ENCODE data around the gene ERCC4.
A peak's percentile ranks its signal among the peaks of the same experiment; 100 is the strongest.
"Not testable (repeated sequence)": the region's sequence is repeated elsewhere in the genome, so short reads cannot be mapped to it uniquely, and the experiment has no call there.

The ERCC4 gene

DNA sequence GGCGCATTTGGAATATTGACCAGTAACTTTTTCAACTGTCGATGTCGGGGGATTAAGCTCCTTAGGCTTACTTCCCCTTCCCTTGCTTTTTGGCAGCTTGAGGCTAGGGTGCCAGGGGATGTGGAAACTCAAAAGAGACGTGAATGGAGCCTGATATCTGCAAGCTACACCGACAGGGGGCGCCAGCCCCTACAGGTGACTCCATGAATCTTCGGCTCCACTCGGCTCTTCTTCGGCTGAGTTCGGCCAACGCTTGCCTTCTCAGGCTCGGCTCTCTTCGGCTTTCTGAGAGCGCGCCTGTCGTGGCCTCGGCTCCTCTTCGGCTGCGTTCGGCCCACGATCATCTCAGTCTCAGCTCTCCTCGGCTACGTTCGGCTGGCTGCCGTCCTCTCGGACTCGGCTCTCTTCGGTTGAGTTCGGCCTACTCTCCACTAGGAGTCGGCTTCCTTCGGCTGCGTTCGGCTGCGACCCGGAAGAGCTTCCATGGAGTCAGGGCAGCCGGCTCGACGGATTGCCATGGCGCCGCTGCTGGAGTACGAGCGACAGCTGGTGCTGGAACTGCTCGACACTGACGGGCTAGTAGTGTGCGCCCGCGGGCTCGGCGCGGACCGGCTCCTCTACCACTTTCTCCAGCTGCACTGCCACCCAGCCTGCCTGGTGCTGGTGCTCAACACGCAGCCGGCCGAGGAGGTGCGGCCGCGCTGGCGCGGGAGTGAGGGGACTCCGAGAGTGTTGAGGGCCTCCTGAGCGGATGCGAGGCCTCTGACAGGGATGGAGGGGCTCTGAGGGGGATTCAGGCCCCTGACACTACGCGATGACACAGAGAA, at the start of gene ERCC4:
ERCC4 (plus strand) TSS at position 472 of the 827 bp plus-strand sequence; CDS start at position 484, 12 bp downstream.
- DNase-seq (ENCODE audit: low spot score): peak; percentile 99

DNA sequence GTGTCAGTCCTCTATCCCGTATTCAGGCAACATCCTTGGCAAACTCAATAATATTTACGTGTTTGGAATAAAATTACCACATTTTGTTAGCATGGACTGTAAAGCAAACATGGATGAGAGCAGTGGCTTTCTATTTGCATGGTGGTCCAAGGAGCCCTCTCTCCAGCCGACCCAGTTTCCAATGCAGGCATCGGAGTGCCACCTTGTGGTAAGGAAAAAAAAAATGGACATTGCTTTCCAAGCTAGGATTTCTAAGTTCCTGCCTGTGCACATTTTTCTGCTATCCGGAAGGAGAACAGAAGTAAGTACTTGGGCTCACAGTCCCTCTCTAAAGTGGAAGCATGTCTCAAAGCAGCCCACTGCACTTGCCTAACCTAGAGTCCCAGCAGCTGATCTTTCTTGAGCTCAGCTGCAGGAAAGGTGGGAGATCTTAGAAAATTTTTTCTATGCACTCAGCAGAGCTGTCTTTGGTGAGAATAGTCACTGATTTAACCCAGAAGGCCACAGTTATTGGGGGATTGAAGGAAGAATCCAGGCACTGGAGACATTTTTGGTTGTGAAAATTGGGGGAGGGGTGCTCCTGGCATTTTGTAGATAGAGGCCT, 46.0 kb upstream of the ERCC4 start:
- DNase-seq (ENCODE audit: low spot score): no peak

DNA sequence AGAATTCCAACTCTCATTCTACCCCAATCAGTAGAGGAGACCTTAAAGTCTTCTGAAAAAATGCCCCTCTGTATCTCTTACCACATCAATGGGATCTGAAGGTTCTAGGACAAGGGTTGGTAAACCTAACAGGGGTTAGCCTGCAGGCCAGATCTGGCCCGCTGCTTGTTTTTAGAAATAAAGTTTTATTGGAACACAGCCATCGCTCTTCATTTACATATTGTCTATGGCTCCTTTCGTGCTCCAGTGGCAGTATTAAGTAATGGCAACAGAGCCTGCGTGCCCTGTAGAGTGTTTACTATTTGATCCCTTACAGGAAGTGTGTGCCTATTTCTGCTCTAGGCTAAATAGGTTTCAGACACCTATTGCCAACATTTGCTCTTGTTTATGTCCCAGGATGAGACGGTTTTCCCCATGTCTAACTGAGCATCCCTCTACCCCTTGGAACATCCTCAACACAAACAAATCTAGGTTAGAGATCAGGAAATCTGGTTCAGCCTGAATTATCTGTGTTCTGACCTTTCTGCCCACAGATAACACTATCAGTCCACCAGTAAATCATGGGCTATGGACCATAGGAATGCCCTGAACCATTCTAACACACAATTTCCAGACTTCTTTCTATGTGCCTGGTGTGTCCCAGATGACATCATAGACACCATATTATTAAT, 44.2 kb upstream of the ERCC4 start:
- DNase-seq (ENCODE audit: low spot score): no peak

DNA sequence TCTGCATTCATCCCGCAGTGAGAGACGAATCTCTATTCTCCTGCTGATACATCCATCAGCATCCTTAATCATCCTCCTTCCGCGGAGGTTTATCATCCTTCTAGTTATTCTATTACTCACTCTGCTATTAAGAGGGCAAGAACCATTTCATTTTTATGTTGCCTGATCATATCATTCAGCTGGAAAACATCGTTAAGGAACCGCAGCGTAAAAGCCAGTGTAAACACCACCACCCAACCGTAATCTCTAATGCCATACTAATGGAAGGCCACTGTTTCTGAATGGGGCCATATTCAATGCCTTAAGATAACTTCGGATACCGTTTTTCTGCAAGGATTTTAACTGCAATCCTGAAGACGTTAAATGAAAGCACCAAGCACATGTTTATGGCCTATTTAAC, 36.7 kb upstream of the ERCC4 start:
- DNase-seq (ENCODE audit: low spot score): no peak

DNA sequence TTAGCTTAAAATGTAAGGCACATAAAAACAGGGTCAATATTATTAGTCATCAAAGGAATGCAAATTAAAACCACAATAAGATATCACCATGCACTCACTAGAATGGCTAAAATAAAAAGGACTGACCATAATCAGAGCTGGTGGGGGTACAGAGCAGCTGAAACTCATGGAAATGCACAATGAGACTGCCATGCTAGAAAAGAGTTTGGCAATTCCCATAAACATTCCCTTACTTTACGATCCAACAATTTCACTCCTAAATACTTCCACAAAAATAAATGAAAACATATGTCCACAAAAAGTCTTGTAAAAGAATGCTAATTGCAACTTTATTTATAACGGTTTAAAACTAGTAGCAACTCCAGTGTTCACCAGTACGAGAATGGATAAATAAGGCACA, 36.1 kb upstream of the ERCC4 start:
- DNase-seq (ENCODE audit: low spot score): no peak

DNA sequence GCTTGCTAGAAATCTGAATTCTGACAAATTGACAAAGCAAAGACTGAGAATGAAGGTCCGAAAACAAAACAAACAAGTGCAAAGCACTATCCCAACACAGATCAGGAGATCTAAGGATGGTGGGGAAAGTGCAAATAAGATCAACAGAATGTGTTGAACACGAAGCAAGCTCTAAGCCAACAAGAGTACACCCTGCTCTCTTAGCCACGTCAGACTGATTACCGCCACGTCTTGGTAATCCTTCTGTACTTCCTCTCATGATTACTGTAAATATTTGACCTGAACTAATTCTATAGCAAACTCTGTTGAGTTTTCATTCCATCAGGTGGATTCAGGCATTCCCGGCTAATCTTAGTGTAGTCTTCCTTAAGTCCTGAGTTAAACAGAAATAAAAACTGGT, 34.3 kb upstream of the ERCC4 start:
- no peak for DNase-seq (ENCODE audit: low spot score)

DNA sequence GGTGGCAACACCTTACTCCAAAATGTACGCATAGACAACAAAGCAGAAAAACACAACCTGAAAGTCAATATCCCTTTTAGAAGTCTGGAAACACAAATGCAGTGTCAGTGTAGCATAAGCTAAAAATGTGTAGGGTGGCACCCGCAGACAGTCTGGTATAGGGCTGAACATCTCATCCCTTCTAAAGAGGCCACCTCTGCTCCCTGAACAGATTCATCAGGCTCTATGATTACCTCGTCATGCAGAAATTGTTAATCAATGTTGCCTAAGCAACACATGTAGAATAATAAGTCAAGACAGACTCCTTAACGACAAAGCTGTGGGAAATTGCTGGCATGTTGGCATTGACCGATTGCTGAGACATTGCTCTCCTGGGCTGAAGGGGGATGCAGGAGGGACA, 33.3 kb upstream of the ERCC4 start:
- no peak for DNase-seq (ENCODE audit: low spot score)

DNA sequence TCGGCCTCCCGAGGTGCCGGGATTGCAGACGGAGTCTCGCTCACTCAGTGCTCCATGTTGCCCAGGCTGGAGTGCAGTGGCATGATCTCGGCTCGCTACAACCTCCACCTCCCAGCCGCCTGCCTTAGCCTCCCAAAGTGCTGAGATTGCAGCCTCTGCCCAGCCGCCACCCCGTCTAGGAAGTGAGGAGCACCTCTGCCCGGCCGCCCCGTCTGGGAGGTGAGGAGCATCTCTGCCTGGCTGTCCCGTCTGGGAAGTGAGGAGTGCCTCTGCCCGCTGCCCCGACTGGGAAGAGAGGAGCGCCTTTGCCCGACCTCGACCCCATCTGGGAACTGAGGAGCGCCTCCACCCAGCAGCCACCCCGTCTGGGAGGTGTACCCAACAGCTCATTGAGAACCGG, 30.6 kb upstream of the ERCC4 start:
- not testable (repeated sequence) for DNase-seq (ENCODE audit: low spot score)

DNA sequence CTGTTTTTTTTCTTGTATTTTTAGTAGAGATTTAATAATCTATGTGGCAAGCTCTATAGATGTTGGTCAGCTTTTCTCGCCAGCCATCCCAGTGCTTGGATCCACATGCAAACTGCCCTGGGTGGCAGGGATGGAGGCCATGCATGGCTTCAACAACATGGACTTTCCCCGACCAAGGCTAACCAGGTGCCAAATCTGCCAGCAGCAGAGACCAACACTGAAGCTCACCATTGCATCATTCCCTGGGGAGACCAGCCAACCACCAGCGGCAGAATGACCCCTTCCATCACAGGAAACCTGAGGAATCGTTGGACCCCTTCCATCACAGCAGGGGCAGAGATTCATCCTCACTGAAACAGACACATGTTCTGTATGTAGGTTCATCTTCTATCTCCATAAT, 27.7 kb upstream of the ERCC4 start:
- DNase-seq (ENCODE audit: low spot score): no peak

DNA sequence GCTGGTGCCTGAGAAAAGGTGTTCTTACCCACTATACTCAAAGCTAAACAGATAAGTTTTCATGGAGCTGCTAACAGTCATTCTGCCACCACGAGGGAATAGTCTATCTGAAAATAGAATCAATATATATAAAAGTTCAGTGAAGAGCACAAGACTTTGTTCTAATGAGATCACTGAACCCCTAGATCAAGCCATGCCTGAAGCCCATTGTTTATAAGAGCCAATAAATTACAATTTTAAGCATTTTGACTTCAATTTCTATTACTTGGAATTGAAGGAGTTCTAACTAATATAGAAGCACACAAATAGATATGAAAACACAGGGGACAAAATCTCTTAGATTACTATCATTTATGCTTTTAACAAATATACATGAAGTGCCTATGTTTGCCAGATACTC, 24.4 kb upstream of the ERCC4 start:
- no peak for DNase-seq (ENCODE audit: low spot score)

DNA sequence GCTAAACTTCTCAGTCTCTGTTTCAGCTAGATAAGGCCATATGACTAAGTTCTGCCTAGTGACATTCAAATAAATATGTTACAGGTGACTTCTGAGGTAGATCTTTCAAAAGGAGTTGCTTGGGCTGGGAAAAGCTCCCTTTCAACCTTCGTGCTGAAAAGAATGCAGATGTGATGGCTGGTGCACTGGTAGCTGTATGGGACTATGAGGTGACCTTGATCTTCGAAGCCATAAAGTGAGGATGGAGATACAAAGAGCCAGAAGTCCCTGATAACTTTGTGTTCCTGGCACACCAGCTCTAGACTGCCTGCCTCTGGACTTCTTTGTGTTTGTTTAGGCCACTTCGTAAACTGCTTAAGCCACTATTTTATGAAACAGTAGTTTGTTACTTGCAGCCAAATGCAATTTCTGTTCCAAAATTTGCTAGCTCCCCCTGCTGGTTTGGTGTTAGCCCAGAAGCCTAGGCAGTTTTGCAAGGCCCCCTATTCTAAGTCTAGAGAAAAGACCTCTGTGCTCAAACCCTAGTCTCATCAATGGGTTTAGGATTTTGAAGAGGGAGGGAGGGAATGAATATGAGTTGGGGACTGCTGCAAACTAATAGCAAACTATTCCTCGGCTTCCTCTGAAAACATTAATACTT, 23.3 kb upstream of the ERCC4 start:
- peak; percentile 22 for DNase-seq (ENCODE audit: low spot score)

DNA sequence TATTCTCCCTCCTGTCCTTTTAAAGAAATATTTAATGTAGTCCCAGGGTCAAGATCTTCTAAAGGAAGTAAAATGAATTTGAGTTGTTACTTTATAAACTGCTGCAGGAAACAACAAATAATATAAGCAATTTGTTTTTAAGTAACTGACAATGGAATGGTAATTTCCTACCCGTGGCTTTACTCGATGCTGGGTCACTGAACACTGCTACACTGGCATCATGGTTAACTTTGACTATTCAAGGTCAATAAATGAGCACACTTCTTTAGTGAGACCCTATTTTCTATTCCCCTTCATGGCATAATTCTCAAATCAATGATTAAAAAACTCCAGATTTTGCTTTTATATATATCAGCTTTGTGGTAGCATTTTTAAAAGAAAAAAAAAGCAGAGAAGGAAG, 22.1 kb upstream of the ERCC4 start:
- DNase-seq (ENCODE audit: low spot score): no peak

DNA sequence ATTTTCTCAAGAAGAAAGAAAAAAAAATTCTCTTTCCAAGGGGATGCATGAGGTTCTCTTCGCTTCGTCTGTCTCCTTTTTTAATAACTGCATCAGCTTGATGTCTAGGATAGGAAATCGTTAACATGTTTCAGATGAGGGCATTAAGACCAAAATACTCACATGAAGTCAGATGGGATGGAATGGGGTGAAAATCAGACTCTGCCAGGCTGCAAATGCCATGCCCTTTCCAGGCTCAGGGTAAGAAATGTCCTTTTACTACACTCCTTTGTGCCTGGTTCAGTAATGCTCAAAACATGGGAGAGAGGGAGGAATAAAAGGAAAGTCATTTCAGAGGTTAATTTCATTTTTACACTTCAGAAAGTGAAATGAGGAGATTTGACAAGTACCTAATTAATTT, 21.7 kb upstream of the ERCC4 start:
- DNase-seq (ENCODE audit: low spot score): no peak

DNA sequence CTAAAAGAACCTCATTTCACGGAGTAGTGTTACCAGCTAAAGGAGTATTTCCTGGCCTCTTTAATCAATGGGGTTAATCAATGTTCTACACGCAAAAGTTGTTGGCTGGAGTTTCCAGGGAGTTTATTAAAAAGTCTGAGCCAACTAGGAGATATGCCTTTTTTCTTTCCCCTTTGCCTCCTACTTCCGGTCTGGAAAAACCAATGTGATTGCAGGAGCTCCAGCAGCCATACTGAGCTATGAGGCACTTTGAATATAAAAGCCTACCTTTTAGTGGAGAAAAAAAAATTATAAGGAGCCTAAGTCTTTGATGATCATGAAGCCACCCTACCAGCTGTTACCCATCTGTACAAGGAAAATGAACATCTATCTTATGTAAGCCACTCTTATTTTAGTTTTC, 17.9 kb upstream of the ERCC4 start:
- no peak for DNase-seq (ENCODE audit: low spot score)

DNA sequence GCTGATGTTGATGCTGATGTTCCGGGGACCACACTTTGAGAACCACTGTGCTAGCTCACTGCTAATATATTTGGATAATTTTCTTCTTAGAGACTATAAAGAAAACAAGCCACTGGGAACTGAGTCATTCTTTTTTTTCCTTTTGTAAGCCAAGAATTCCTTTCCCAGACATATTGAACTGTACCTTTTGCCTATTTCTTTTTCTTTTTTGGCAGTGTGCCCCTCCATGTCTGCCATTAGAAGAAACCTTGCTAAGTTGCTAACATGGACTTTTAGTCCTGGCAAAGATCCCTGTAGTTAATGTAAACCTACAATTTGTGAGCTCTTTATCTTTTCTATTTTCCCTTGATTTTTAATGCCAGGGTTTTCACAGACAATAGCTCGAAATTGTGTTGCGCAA, 17.3 kb upstream of the ERCC4 start:
- no peak for DNase-seq (ENCODE audit: low spot score)

DNA sequence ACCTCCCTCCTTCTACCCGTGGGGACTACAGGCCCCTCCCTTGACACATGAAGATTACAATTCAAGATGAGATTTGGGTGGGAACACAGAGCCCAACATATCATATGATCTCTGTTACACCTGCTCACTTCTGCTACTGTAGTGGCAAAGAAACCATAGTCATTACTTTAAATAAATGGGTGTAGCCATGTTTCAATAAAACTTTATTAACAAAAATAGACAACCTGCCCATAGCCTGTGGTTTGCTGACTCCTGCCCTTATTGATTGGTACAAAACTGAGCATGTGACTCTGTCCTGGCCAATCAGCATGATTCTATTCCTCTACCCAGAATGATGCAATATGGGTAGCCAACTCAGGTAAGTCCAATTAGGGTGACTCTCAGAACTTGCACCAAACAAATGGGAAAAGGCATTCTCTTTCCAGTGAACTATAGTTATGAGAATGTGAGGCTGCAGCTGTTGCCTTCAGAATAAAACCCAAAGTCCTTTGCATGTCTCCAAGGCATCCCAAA, 15.7 kb upstream of the ERCC4 start:
- no peak for DNase-seq (ENCODE audit: low spot score)

DNA sequence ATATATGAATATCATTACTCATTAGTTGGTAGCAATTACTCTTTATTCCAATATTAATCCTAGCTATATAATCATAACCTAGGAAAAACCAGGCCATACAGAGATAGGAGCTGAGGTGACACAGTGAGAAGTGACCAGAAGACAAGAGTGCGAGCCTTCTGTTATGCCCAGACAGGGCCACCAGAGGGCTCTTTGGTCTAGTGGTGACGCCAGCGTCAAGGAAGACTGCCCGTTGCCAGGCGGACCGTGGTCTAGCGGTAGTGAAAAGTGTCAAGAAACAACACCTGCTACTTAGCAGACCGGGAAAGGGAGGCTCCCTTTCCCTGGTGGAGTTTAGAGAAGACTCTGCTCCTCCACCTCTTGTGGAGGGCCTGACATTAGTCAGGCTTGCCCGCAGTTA, 15.1 kb upstream of the ERCC4 start:
- DNase-seq (ENCODE audit: low spot score): not testable (repeated sequence)

DNA sequence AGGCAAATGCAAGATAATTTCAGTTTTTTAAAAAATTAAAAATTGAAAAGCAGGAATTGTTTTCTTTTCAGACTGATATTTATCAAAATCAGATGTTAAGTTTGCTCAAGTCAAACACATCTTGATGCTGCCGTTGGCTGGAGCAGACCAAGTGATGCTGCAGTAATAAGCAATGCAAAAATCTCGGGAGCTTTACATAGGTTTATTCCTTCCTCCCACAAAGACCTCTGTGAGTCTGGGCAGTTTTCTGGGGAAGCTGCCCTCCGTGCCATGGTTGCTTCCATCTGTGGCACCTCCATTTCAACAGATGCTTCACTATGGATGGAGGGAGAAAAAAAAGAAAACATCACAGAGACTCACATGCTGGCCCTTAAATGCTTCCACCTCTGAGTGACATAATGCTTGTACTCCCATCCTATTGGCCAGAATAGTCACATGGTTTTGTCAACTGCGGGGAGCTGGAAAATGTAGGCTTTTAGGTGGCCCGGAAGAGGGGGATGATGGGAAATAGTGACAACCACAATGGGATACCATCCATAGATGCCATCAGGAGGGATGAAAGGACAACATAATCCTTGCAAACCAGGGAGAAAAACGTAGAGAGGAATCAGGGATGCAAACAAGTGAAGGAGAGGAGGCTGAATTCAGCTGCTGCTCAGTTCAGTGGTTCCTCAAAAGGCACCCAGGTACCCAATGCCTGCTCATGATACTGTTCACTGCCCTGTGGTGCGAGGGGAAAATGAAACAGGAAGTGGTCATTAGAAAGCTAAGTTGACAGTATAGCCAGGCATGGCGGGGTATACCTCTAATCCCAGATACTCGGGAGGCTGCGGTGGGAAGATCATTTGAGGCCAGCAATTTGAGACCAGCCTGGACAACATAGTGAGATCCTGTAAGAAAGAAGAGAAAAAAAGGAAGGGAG, 13.5 kb upstream of the ERCC4 start:
- DNase-seq (ENCODE audit: low spot score): no peak

DNA sequence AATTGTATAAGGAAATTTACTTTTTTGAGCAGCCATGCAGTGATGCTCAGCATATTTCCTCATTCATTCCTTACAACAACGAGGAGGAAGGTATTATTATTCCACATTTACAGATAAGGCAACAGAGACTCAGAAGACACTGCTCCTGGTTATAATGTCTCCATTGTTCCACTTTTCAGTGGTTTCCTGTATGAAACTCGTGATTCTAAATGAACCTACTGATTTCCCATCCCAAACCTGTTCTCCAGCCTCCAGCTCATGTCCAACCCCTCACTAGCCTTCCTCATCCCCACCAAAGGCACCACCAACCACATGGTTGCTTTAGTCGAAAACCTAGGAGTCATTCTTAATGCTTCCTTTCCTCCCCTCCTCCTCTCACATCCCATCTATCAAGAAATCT, 12.5 kb upstream of the ERCC4 start:
- DNase-seq (ENCODE audit: low spot score): no peak

DNA sequence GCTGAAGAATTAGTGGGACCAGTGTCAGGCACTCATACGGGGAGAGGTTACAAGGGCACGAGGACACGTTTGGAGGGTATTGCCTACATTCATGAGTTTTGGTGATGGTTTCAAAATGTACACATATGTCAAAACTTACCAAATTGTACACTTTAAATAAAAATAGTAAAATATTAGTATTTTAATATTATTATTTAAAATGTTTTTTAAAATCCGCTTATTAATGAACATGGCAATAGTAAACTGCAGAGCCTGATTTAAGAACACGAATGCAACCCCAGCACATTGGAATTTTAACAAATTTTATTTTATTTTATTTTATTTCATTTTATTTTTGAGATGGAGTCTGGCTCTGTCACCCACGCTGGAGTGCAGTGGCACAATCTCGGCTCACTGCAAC, 10.9 kb upstream of the ERCC4 start:
- no peak for DNase-seq (ENCODE audit: low spot score)

DNA sequence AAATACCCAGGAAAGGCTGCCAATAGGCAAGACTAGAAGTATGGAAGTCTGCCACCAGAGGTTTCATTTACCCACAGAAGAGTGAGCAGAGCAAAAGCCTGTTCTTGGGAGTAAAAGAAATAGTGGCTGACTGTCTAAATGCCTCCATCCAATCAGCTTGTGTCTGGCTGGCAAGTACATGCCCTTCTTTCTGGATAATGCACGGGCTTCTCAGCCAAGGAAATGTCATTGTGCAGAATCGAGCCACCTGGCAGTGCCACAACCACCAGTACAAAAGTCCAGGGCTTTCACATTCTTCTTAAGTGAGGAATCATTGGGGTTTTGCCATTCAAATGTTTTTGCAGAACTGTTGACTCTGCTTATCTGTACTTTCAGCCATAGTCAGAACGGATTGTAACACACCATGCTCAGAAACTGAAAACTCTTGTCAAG, 10.1 kb upstream of the ERCC4 start:
- DNase-seq (ENCODE audit: low spot score): no peak
